A549 treated with AZD2906 at 1 μM for 4 hours (cell line): ENCODE data around the gene UBR1. TPM values are rescaled to one million over a fixed set of nuclear protein-coding genes. Genes with fewer than 3 reads are reported as not detected.

ENCODE experiments used
- total RNA-seq: library from RNA; stranded (reverse); fragments of 200-300 nt; extraction: Qiagen RNA extraction; gene quantifications from 5 replicates; pipeline ENCODE4 v1.2.3, GENCODE V29; 2022

The UBR1 gene
- 3.3 to 4.9 TPM (median 4.0 TPM) in 5 replicates for total RNA-seq

GRCh38 chr15:43105778-43106485 is at the start of gene UBR1:
Gene UBR1, minus strand, starts transcription at chr15:43106038. Its CDS starts 16 bp downstream, at chr15:43106022.

GRCh38 chr15:43133430-43134156 is 27.8 kb upstream of the UBR1 start, which contains the start of gene TMEM62:
Gene TMEM62, plus strand, starts transcription at chr15:43133586. Its CDS starts 217 bp downstream, at chr15:43133803.

GRCh38 chr15:42920519-42921341 is 185.1 kb downstream of the UBR1 start, which contains the start of gene TTBK2:
Gene TTBK2, minus strand, starts transcription at chr15:42920778. Its CDS starts 42,161 bp downstream, at chr15:42878617.

Other genes starting within 250 kb of the UBR1 start
- gene TTBK2, start 185.3 kb downstream of the UBR1 start, total RNA-seq: 1.3 to 2.2 TPM (median 2.1 TPM) in 5 replicates
- 7.9 to 9.7 TPM (median 8.6 TPM) in 5 replicates for gene TMEM62, start 27.5 kb upstream of the UBR1 start, total RNA-seq
- gene CCNDBP1, start 79.4 kb upstream of the UBR1 start, total RNA-seq: 24.7 to 27.6 TPM (median 25.9 TPM) in 5 replicates
- not detected in 5 replicates for gene EPB42, start 115.0 kb upstream of the UBR1 start, total RNA-seq
- not detected in 5 replicates for gene TGM5, start 160.9 kb upstream of the UBR1 start, total RNA-seq
- gene TGM7, start 196.2 kb upstream of the UBR1 start, total RNA-seq: not detected in 5 replicates
- 5.8 to 8.0 TPM (median 6.6 TPM) in 5 replicates for gene LCMT2, start 224.5 kb upstream of the UBR1 start, total RNA-seq